NK-92 treated with Interleukin-12 subunit alpha and Interleukin-12 subunit beta, amount 100 ng/mL, for 24 hours (cell line): ENCODE results near the gene SELENOV.
"Not testable (repeated sequence)": the region's sequence is repeated elsewhere in the genome, so short reads cannot be mapped to it uniquely, and the experiment has no call there.

Experiments
- DNase-seq: peaks from one replicate; lab custom pipeline; 2025; lab: John Stamatoyannopoulos, UW

Gene SELENOV, protein sequence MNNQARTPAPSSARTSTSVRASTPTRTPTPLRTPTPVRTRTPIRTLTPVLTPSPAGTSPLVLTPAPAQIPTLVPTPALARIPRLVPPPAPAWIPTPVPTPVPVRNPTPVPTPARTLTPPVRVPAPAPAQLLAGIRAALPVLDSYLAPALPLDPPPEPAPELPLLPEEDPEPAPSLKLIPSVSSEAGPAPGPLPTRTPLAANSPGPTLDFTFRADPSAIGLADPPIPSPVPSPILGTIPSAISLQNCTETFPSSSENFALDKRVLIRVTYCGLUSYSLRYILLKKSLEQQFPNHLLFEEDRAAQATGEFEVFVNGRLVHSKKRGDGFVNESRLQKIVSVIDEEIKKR

DNA sequence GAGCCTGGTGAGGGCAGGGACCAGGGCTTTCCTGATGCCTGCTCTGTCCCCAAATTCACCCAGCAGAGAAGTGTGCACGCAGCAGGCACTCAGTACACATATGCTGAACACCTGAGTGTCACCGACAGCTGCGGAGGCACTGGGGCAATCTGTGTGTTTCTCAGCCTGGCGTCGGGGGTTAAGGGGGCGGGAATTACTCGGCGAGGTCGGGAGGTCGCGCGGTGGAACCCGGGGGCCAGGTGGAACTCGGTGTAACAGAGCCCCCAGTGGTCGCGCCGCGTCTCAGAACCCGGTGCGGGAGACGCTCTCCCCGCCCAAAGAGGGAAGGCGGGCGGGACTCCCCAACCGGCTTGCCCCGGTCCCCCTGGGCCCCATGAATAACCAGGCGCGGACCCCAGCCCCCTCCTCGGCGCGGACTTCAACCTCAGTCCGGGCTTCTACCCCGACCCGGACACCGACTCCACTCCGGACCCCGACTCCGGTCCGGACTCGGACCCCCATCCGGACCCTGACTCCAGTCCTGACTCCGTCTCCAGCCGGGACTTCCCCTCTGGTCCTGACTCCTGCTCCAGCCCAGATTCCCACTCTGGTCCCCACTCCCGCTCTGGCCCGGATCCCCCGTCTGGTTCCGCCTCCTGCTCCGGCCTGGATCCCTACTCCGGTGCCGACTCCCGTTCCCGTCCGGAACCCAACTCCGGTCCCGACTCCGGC, at the start of gene SELENOV:
TSS of gene SELENOV (plus strand) at position 300 of the 711 bp plus-strand sequence. CDS start at position 374, 74 bp downstream.
- no peak for DNase-seq

DNA sequence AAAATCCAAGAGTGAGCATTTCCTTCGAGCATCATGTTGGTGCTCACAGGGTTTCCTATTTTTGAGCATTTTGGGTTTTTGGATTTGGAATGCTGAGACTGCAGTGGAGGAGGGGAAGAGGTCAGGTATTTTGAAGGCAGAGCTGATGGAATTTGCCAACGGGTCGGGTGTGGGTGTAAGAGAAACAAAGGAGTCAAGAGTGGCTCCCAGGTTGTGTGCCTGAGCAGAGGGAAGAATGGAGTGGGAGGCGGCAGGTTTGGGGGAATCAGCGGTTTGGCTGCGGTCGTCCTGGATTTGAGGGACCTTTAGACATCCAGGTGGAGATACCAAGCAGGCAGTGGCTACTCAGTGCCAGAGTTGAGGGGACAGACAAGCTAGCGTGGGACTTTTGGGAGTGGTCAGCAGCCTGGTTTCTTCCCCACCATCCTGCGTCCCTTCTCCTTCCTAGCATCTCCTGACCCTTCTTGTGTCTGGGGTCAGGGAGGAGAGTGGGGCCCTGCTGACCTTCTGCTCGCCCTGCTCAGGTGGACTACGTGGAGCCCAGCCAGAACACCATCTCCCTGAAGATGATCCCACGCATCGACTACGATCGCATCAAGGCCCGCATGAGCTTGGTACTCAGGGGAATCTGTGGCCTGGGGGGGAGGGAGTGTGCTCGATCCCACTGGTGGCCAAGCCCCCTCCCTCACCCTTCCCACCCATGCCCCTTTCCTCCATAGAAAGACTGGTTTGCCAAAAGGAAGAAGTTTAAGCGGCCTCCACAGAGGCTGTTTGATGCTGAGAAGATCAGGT, 48.8 kb upstream of the SELENOV start:
- DNase-seq, result no peak

DNA sequence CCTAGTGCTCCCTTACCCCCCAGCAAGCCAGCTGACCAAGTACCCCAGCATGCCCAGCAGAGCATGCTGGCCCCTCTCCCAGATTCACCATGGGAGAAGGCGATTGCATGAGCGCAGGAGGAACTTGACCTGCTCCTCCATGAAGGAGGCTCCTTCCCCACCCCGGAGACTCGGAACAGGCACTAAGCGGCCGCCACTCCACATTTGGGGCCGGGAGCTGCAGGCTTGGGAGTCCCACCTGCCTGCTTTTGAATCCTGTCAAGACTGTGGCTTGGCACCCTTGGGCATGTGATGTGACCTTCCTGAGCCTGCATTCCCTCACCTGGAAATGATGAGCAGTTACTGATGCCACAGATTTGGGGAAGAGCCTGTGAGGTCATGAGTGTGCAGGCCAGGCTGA, 47.0 kb upstream of the SELENOV start:
- DNase-seq, result no peak

DNA sequence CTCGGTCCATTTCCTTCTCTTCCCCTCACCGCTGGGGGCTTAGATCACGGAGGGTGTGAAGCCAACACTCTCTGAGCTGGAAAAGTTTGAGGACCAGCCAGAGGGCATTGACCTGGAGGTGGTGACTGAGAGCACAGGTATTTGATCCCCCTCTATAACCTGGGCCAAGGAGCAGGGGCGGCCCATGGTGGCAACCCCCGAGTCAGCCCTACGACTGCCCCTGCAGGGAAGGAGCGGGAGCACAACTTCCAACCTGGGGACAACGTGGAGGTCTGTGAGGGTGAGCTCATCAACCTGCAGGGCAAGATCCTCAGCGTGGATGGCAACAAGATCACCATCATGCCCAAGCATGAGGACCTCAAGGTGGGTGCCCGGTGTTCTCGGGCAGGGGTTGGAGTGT, 45.9 kb upstream of the SELENOV start:
- DNase-seq, result no peak

DNA sequence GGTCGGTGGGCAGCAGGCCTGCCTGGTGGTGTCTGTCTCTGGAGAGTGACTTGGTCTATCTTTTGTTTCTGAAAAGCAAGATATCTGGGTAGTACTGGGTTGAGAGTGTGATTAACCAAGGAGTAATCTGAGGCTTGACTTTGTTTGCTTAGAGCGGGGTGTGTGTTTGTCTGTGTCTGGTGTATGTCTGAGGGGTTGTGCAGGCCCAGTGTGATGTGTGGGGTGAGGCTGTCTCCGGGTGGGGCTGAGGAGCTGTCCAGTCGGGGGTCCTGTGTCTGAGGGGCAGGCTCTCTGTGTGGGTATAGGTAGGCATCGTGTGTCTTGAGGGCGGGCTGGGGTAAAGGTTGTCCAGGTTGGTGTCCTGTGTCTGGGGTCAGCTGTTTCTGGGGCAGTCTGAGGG, 45.4 kb upstream of the SELENOV start:
- DNase-seq, result no peak

DNA sequence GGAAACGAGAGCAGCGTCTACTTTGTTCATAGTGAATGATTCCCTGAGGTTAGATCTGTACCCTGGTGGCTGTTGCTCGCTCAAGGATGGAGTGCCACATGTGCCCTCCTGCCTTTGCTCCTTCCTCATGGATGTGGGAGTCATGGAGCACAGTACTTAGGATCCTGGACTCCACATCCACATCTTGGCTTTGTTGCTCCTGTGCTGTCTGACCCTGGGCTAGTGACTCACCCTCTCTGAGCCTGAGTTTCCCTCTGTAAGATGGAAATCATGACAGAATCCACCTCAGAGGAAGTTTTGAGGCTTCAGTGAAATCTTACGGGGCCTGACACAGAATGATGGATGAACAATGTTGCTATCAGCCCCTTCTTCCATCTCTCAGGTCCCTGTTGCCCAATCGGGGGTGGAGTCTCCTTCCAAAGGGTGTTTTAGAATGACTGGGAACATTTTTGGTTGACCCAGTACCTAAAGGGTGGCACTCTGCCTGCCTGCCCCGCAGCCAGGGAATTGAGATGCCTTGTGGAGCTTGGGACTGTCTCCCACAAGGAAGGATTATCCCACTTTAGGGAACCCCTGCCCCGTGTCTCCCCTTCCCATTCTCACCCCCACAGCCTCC, 44.1 kb upstream of the SELENOV start:
- no peak for DNase-seq

DNA sequence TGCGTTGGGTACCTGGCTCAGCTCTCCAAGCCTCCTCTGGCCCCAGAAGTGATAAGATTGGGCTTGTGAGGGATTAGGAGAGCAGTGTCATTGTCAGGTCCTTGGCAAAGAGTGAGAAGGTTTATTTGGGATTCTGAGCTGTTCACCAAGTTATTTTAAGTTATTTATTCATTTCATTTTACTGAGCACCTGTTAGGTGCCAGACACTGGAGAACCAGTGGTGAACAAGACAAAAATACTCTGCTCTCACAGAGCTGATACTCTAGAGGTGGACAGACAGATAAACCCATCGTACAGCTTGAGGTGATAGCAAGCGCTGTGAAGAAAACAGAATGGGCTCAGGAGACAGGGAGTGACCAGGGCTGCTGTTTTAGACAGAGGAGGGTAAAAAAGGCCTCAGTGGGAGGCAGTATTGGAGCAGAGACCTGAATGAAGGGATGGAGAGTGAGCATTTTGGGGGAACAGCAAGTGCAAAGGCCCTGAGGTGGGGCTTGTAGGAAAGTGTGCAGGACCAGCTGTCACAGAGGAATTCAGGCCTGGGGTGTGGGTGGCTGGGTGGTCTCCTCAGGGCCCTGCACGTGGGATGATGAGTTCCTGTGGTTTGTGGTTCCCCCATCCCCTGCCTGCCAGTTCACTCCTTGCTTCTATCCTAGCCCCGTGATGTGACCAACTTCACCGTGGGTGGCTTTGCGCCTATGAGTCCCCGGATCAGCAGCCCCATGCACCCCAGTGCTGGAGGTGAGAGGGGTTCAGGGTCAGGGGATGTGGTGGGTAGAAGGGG, 43.0 kb upstream of the SELENOV start:
- DNase-seq, result no peak

DNA sequence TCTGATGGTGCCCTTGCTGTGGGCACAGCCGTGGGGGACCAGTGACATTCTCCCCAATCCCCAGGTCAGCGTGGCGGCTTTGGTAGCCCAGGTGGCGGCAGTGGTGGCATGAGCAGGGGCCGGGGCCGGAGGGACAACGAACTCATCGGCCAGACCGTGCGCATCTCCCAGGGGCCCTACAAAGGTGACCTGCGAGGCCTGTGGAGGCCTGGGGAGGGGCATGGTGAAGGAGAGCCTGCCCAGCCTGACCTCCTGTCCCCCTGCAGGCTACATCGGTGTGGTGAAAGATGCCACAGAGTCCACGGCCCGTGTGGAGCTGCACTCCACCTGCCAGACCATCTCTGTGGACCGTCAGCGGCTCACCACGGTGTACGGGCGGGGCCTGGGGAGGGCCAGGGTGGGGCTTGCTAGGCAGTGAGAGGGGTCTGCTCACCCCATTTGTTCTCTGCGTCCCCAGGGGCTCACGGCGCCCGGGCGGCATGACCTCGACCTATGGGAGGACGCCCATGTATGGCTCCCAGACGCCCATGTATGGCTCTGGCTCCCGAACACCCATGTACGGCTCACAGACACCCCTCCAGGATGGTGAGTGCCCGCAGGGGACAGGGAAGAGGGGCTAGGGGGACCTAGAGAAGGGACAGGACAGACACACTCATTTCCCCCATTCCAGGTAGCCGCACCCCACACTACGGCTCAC, 42.0 kb upstream of the SELENOV start:
- DNase-seq, result no peak

DNA sequence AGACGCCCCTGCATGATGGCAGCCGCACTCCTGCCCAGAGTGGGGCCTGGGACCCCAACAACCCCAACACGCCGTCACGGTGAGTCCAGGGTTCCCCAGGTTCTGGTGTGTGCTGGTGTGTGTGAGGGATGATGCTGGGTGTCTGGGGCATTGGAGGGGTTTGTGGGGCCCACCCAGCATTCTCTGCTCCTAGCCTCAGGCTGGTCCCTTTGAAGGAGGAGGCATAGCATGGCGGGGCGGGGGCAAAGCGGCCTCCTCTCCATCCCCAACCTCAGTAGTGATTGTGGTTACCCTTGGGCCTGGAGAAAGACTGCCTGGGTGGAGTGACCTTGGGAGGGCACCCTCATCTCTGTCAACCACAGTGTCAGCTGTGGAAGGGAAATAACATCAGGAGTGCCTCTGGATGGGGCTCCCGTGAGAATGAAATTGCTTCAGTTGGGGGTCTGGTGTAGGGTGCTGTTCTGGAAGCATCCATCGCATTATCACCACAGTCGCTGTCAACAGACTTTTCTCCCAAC, 41.4 kb upstream of the SELENOV start:
- DNase-seq, result no peak

DNA sequence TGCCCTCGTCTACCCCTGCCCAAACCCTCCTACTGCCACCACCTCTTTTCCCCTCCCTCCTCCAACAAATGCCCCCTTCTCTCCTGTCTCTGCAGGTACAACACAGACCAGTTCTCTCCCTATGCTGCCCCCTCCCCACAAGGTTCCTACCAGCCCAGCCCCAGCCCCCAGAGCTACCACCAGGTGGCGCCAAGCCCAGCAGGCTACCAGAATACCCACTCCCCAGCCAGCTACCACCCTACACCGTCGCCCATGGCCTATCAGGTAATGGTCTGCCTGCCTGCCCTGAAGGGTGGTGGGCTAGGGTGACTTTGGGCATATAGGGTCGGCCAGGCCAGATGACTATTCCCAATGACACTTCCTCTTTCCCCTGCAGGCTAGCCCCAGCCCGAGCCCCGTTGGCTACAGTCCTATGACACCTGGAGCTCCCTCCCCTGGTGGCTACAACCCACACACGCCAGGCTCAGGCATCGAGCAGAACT, 40.8 kb upstream of the SELENOV start:
- DNase-seq, result peak; percentile 27

DNA sequence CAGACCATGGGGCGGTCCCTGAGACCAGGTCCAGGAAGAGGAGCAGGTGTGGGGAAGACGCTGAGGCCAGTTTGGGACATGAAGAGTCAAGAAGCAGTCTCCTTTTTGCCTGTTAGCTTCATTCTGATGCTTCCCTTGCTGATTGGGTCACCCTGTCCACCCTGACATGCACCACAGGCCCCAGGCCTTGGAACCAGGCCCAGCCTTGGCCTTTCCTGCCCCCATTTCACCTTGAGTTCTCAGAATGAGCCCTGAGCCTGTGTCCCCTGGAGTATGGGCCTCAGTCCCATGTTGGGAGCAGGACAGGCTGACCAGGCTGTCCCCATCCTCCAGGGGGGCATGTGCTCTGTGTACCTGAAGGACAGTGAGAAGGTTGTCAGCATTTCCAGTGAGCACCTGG, 39.2 kb upstream of the SELENOV start:
- no peak for DNase-seq

DNA sequence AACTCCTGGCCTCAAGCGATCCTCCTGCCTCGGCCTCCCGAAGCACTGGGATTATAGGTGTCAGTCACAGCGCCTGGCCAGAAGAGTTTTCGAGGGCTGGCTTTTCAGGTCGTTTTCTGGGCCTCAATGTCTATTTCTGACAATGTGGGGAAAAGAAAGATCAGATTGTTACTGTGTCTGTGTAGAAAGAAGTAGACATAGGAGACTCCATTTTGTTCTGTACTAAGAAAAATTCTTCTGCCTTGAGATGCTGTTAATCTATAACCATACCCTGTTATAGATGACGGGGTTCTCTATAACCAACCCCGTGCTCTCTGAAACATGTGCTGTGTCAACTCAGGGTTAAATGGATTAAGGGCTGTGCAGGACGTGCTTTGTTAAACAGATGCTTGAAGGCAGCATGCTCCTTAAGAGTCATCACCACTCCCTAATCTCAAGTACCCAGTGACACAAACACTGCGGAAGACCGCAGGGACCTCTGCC, 35.6 kb upstream of the SELENOV start:
- not testable (repeated sequence) for DNase-seq

DNA sequence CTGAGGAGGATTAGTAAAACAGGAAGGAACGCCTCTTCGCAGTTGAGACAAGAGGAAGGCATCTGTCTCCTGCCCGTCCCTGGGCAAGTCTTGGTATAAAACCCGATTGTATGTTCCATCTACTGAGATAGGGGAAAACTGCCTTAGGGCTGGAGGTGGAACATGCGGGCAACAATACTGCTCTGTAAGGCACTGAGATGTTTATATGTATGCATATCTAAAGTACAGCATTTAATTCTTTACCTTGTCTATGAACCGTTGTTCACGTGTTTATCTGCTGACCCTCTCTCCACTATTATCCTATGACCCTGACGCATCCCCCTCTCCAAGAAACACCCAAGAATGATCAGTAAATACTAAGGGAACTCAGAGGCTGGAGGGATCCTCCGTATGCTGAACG, 35.0 kb upstream of the SELENOV start:
- no peak for DNase-seq

DNA sequence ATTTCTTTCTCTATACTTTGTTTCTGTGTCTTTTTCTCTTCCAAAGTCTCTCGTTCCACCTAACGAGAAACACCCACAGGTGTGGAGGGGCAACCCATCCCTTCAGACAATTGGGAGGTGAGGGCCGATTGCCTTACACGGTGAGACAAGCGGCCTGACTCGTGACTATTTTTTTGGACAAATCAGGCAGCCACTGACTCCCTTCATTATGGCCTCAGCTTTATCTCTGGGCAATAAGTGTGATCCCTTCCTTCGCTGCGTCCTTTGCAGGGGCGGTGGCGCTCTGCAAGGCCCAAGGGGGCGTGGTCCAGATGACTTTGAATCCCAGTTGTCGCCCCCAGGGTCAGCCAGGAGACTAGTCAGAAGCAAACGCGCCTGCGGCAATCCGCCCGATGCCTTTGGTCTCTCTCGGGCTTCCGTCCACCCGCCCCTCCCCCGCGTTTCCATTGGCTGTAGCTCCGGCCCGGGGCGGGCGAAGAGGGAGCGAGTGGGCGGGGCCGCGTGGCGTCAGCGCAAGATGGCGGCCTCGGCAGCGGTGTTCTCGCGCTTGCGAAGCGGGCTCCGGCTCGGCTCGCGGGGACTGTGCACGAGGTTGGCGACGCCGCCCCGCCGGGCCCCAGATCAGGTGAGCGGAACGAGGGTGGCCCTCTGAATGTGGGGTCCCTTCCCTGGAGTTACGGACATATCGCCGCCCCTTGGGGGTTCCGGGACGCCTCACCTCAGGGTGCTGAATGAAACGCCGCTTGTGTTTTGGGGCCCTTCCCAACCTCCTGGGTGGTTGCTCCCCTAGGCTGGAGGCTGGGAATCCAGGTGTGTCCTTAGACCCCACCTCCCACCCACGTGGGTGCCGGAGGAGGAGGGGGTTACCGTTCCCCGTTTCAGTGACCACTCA, 34.4 kb upstream of the SELENOV start, which contains the start of gene TIMM50:
TSS of gene TIMM50 (plus strand) at position 502 of the 892 bp plus-strand sequence. CDS start at position 518, 16 bp downstream.
- peak; percentile 94 for DNase-seq

DNA sequence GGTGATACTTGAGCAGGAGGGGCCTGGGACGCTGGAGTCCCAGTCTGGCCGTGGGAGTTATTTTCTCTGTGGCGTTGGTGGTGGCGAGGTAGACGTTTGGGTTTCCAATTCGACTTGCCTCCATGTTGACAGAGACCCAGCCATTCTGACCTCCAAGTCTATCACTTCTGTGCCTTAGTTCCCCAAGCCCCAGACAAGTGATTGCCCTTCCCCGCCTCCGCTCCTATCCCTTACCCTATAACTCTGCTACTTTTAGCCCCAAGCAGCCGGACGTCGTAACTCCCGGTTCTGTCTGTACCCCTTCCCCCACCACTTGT, 33.8 kb upstream of the SELENOV start:
- DNase-seq, result no peak

DNA sequence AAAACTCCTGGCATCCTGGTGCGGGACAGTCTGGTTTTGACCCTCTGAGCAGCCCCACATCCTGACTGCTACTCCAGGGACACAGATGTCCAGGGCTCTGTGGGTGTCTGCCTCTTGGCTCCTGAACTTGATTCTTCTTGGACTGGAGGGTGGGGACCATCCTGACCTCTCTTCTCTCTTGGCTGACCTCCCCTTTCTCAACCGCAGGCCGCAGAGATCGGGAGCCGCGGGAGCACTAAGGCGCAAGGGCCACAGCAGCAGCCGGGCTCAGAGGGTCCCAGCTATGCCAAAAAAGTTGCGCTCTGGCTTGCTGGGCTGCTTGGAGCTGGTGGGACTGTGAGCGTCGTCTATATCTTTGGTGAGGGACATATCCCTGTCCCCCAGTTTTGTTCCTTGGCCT, 33.3 kb upstream of the SELENOV start:
- no peak for DNase-seq

DNA sequence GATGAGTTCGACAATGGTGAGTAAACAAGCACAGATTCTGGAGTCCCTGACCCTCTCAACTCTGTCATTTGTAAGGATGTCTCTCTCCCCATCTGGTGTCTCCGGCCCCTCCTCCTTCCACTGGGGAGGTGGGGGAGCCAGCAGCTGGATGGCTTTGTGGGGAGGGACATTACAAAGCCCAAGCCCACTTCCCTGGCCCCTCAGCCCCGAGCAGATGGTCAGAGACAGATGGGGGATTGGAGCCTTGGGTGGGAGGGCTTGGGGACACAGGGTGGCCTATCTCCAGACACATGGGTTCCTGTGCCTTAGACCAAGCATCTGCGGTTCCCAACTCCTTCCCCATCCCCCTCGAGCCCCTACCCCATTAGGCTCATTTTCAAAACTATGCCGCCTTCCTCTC, 31.8 kb upstream of the SELENOV start:
- no peak for DNase-seq

DNA sequence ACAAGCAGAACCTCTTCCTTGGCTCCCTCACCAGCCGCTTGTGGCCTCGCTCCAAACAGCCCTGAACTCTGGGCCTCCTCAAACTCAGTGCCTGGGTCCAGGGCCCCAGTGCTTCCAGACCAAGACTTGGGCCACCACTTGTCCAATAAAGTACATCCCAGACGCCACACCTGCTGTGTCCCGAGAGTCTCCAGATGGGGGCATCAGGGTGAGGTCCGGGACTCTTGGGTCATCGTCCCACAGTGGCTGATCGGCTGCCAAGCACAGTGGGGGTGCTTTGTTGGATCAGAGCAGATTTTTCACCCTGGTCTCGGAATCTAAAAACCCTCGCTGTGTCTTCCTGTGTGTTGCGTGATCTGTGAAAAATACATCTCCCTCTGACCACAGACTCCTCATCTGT, 25.2 kb upstream of the SELENOV start:
- DNase-seq, result no peak

DNA sequence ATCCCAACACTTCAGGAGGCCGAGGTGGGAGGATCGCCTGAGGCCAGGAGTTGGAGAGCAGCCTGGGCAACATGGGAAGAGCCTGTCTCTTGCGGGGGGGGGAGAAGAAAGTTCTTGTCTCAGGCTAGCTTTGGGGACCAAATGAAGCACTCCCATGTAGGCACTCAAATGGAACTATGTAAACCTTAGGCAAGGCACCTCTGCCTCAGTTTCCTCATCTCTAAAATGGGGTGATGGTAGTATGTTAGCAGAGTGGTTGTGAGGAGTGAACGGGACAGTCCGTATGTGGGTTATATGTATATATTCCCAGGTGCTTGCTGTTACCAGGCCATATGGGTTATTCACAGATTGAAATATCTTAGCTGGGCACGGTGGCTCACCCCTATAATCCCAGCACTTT, 22.7 kb upstream of the SELENOV start:
- no peak for DNase-seq
